H1 (cell line): ENCODE data around the gene JOSD1. TPM values are rescaled to one million over a fixed set of nuclear protein-coding genes. Genes with fewer than 3 reads are reported as not detected.

Experiments used
- BCL11A ChIP-seq, 2 experiments: IDR thresholded peaks; one replicate each; pipeline ENCODE4 v1.6.1; 2011; ENCODE audit warnings: low read depth in 2 of 2, low read length in 2 of 2, mild to moderate bottlenecking in 2 of 2
- CREB1 ChIP-seq: IDR thresholded peaks from 2 replicates; pipeline ENCODE4 v1.6.1; 2012; ENCODE audit warnings: inconsistent platforms
- JUND ChIP-seq: IDR thresholded peaks from 2 replicates; pipeline ENCODE4 v1.6.1; 2011; ENCODE audit warnings: mild to moderate bottlenecking, improper control_type of control experiment, low read length
- KDM1A ChIP-seq: fragments of 200-600, 300-600 bp; sonication (generic); IDR thresholded peaks from 2 replicates; pipeline ENCODE4 v1.7.1; 2016; ENCODE audit warnings: mild to moderate bottlenecking, low read length, borderline replicate concordance
- POLR2A ChIP-seq, 2 experiments: IDR thresholded peaks; 1 replicate in 1 of 2; 2 replicates in 1 of 2; pipeline ENCODE4 v1.6.1; 2011; ENCODE audit warnings: low read depth in 2 of 2, low read length in 2 of 2, mild to moderate bottlenecking in 2 of 2; ENCODE audit errors: control extremely low read depth in 1 of 2
- RAD21 ChIP-seq, 2 experiments: IDR thresholded peaks in 1 of 2; conservative IDR thresholded peaks in 1 of 2; 2 replicates each; pipeline ENCODE4 v1.6.1; 2011; ENCODE audit warnings: low read depth in 2 of 2, low read length in 2 of 2, improper control_type of control experiment in 1 of 2, inconsistent platforms in 1 of 2, mild to moderate bottlenecking in 1 of 2, moderate library complexity in 1 of 2
- SAP30 ChIP-seq: fragments of 300-600 bp; sonication (generic); IDR thresholded peaks from 2 replicates; pipeline ENCODE4 v1.7.1; 2012; ENCODE audit warnings: low read length, moderate library complexity, mild to moderate bottlenecking, inconsistent platforms; ENCODE audit not compliant: insufficient read depth, insufficient replicate concordance
- SP4 ChIP-seq: IDR thresholded peaks from 2 replicates; pipeline ENCODE4 v1.6.1; 2012; ENCODE audit warnings: low read length, inconsistent platforms
- SRF ChIP-seq: IDR thresholded peaks from 2 replicates; pipeline ENCODE4 v1.6.1; 2011; ENCODE audit warnings: mild to moderate bottlenecking, low read depth, low read length, moderate library complexity
- TAF1 ChIP-seq: IDR thresholded peaks from 2 replicates; pipeline ENCODE4 v1.6.1; 2011; ENCODE audit warnings: mild to moderate bottlenecking, low read depth, low read length
- polyA plus RNA-seq, 7 experiments: library from polyadenylated mRNA; depleted of rRNA in 3 of 7; stranded (reverse) in 5 of 7; unstranded in 2 of 7; fragments of >200 nt in 5 of 7; fragments of 200-250 nt in 2 of 7; gene quantifications; 1 replicate in 5 of 7; 2 replicates in 1 of 7; 4 replicates in 1 of 7; pipeline versions ENCODE4 v1.2.1 to v1.2.3, GENCODE V29; 2011 to 2013; ENCODE audit warnings: missing spikeins in 2 of 7, mixed read lengths in 2 of 7
- total RNA-seq: library from RNA; stranded (reverse); fragmentation: NEBNext Ultra II Directional; extraction: Animal tissue kit (Norgen Biotek cat#: 25700); gene quantifications from 2 replicates; pipeline ENCODE4 v1.2.1, GENCODE V29; 2021
- TF ChIP-seq, protein P1 (sequence below): fragments of 300-600 bp; sonication (generic); IDR thresholded peaks from 2 replicates; pipeline ENCODE4 v1.7.1; 2012; ENCODE audit warnings: low read length, moderate library complexity, mild to moderate bottlenecking, inconsistent platforms; ENCODE audit not compliant: insufficient replicate concordance

JOSD1 gene
- total and polyA plus RNA-seq, 2 of the 8 experiments (the other 6 are each of a cell fraction or from before 2014, with no cell fraction given) = 18.4 to 20.2 TPM

DNA sequence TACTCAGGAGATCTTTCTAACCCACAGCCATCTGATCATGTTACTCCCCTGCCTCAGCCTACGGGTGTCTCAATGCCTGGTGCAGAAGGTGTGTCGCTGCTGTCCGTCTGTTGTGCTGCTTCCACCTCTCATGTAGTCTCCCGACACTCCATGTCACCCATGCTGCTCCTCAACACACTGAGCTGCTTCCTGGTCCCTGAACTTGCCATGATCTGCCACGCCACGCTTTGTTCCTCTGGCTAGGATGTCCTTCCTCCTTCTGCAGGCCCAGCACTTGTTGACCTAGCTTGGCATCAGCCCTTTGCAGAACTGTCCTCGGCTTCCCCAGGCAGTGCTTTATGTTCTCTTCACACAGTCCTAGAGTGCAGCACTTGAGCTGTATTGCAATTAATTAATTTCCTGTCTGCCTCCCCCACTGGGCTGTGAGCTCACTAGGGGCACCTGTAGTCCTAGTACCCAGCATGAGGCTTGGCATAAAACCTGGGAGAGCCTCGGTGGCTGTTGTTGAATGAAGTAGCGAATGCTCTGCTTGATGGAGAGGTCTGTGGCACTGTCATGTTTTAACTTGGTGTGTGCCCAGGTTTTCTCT is 14.5 kb upstream of the JOSD1 start (continued):
- TF ChIP-seq, protein P1, sequence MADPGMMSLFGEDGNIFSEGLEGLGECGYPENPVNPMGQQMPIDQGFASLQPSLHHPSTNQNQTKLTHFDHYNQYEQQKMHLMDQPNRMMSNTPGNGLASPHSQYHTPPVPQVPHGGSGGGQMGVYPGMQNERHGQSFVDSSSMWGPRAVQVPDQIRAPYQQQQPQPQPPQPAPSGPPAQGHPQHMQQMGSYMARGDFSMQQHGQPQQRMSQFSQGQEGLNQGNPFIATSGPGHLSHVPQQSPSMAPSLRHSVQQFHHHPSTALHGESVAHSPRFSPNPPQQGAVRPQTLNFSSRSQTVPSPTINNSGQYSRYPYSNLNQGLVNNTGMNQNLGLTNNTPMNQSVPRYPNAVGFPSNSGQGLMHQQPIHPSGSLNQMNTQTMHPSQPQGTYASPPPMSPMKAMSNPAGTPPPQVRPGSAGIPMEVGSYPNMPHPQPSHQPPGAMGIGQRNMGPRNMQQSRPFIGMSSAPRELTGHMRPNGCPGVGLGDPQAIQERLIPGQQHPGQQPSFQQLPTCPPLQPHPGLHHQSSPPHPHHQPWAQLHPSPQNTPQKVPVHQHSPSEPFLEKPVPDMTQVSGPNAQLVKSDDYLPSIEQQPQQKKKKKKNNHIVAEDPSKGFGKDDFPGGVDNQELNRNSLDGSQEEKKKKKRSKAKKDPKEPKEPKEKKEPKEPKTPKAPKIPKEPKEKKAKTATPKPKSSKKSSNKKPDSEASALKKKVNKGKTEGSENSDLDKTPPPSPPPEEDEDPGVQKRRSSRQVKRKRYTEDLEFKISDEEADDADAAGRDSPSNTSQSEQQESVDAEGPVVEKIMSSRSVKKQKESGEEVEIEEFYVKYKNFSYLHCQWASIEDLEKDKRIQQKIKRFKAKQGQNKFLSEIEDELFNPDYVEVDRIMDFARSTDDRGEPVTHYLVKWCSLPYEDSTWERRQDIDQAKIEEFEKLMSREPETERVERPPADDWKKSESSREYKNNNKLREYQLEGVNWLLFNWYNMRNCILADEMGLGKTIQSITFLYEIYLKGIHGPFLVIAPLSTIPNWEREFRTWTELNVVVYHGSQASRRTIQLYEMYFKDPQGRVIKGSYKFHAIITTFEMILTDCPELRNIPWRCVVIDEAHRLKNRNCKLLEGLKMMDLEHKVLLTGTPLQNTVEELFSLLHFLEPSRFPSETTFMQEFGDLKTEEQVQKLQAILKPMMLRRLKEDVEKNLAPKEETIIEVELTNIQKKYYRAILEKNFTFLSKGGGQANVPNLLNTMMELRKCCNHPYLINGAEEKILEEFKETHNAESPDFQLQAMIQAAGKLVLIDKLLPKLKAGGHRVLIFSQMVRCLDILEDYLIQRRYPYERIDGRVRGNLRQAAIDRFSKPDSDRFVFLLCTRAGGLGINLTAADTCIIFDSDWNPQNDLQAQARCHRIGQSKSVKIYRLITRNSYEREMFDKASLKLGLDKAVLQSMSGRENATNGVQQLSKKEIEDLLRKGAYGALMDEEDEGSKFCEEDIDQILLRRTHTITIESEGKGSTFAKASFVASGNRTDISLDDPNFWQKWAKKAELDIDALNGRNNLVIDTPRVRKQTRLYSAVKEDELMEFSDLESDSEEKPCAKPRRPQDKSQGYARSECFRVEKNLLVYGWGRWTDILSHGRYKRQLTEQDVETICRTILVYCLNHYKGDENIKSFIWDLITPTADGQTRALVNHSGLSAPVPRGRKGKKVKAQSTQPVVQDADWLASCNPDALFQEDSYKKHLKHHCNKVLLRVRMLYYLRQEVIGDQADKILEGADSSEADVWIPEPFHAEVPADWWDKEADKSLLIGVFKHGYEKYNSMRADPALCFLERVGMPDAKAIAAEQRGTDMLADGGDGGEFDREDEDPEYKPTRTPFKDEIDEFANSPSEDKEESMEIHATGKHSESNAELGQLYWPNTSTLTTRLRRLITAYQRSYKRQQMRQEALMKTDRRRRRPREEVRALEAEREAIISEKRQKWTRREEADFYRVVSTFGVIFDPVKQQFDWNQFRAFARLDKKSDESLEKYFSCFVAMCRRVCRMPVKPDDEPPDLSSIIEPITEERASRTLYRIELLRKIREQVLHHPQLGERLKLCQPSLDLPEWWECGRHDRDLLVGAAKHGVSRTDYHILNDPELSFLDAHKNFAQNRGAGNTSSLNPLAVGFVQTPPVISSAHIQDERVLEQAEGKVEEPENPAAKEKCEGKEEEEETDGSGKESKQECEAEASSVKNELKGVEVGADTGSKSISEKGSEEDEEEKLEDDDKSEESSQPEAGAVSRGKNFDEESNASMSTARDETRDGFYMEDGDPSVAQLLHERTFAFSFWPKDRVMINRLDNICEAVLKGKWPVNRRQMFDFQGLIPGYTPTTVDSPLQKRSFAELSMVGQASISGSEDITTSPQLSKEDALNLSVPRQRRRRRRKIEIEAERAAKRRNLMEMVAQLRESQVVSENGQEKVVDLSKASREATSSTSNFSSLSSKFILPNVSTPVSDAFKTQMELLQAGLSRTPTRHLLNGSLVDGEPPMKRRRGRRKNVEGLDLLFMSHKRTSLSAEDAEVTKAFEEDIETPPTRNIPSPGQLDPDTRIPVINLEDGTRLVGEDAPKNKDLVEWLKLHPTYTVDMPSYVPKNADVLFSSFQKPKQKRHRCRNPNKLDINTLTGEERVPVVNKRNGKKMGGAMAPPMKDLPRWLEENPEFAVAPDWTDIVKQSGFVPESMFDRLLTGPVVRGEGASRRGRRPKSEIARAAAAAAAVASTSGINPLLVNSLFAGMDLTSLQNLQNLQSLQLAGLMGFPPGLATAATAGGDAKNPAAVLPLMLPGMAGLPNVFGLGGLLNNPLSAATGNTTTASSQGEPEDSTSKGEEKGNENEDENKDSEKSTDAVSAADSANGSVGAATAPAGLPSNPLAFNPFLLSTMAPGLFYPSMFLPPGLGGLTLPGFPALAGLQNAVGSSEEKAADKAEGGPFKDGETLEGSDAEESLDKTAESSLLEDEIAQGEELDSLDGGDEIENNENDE = no peak
- TF ChIP-seq SP4 = no peak
- no peak for TF ChIP-seq SRF
- TF ChIP-seq BCL11A (IDR thresholded peaks at IDR 0.05; ENCODE audit: low read depth in 2 of 2, low read length in 2 of 2) = no peak
- no peak for TF ChIP-seq TAF1
- no peak for TF ChIP-seq RAD21 (IDR thresholded peaks at IDR 0.05 in 1 of 2, conservative IDR thresholded peaks at IDR 0.05 in 1 of 2; ENCODE audit: low read depth in 2 of 2, low read length in 2 of 2)
- no peak for TF ChIP-seq CREB1
- TF ChIP-seq KDM1A = no peak
- TF ChIP-seq SAP30 = no peak
- TF ChIP-seq JUND = no peak
- no peak for TF ChIP-seq POLR2A (IDR thresholded peaks at IDR 0.05; ENCODE audit: control extremely low read depth in 1 of 2, low read depth in 2 of 2, low read length in 2 of 2)
- TF ChIP-seq, all 59 proteins: peak for 0
